Skeletal muscle tissue (tissue), 4 donors: Measurements from ENCODE around the gene IL1R2. TPM values are rescaled to one million over a fixed set of nuclear protein-coding genes. Genes with fewer than 3 reads are reported as not detected.
A peak's percentile ranks its signal among the peaks of the same experiment; 100 is the strongest.

Experiments
- H3K27ac ChIP-seq: one replicate; pipeline ENCODE4 v1.7.0; 2013; ENCODE audit warnings: mild to moderate bottlenecking, low read depth, low read length, inconsistent platforms
- H3K27me3 ChIP-seq, 3 donors: one replicate each; pipeline ENCODE4 v1.7.0; 2013; ENCODE audit warnings: low read length in 3 of 3; ENCODE audit not compliant: control insufficient read depth in 3 of 3, insufficient read depth in 3 of 3
- H3K36me3 ChIP-seq, 3 donors: one replicate each; pipeline ENCODE4 v1.7.0; 2013; ENCODE audit warnings: low read length in 3 of 3; ENCODE audit not compliant: control insufficient read depth in 3 of 3, insufficient read depth in 3 of 3
- H3K4me1 ChIP-seq, 3 donors: one replicate each; pipeline ENCODE4 v1.7.0; 2013; ENCODE audit warnings: low read length in 3 of 3, mild to moderate bottlenecking in 3 of 3; ENCODE audit not compliant: control insufficient read depth in 3 of 3, insufficient read depth in 3 of 3
- H3K4me3 ChIP-seq, 3 donors: one replicate each; pipeline ENCODE4 v1.7.0; 2013; ENCODE audit warnings: low read length in 3 of 3
- H3K9ac ChIP-seq, 3 donors: one replicate each; pipeline ENCODE4 v1.7.0; 2013; ENCODE audit warnings: low read length in 3 of 3, mild to moderate bottlenecking in 3 of 3, moderate library complexity in 2 of 3, low read depth in 1 of 3
- H3K9me3 ChIP-seq, 3 donors: one replicate each; pipeline ENCODE4 v1.7.0; 2013; ENCODE audit warnings: low read length in 3 of 3; ENCODE audit not compliant: control insufficient read depth in 3 of 3
- total RNA-seq: library from RNA; depleted of rRNA; stranded (reverse); fragments of >200 nt; gene quantifications from one replicate; pipeline ENCODE4 v1.2.3, GENCODE V29; 2014
- donor health status: Osteomylitis.

Gene IL1R2
- total RNA-seq, 1 donor from 2014 or later, result 0.52 TPM

GRCh38 chr2:102070058-102070642 lies 78.4 kb downstream of the IL1R2 start:
- peak overlapping the region; percentile 69 to 86 (median 85) for H3K9ac ChIP-seq

GRCh38 chr2:102072741-102073140 lies 81.0 kb downstream of the IL1R2 start:
- H3K4me1 ChIP-seq, result peaks cover 13 to 23% (median 14%) of the 10 kb centered on the region in 3 donors
- H3K27me3 ChIP-seq, result no peaks in the 10 kb centered on the region
- H3K9me3 ChIP-seq, result no peaks in the 10 kb centered on the region
- H3K4me3 ChIP-seq, result no peak overlapping the region
- no peak overlapping the region for H3K9ac ChIP-seq
- H3K36me3 ChIP-seq, result no peaks in the 10 kb centered on the region
- H3K27ac ChIP-seq, result no peak overlapping the region

More at GRCh38 chr2:102070058-102070642, 78.4 kb downstream of the IL1R2 start:
- H3K36me3 ChIP-seq, result no peaks in the 10 kb centered on the region
- no peaks in the 10 kb centered on the region for H3K27me3 ChIP-seq
- H3K4me1 ChIP-seq, result peaks cover 33 to 48% (median 33%) of the 10 kb centered on the region in 3 donors
- H3K9me3 ChIP-seq, result no peaks in the 10 kb centered on the region
- peak overlapping the region; percentile 92 for H3K27ac ChIP-seq
- H3K4me3 ChIP-seq, result peak overlapping the region; percentile 64 to 81 (median 74)

- H3K36me3 ChIP-seq, result no peaks in the 10 kb centered on the region
- H3K27ac ChIP-seq, result no peak overlapping the region
- H3K27me3 ChIP-seq, result no peaks in the 10 kb centered on the region
- no peak overlapping the region for H3K9ac ChIP-seq
- H3K4me3 ChIP-seq, result no peak overlapping the region
- peaks cover 13 to 23% (median 14%) of the 10 kb centered on the region in 3 donors for H3K4me1 ChIP-seq
- H3K9me3 ChIP-seq, result no peaks in the 10 kb centered on the region
Observed at GRCh38 chr2:102073168-102073724, 81.5 kb downstream of the IL1R2 start.

- no peak overlapping the region for H3K9ac ChIP-seq
- no peak overlapping the region for H3K4me3 ChIP-seq
- H3K4me1 ChIP-seq, result peaks cover 11 to 19% (median 12%) of the 10 kb centered on the region in 3 donors
- H3K27me3 ChIP-seq, result no peaks in the 10 kb centered on the region
- no peaks in the 10 kb centered on the region for H3K9me3 ChIP-seq
- no peak overlapping the region for H3K27ac ChIP-seq
- H3K36me3 ChIP-seq, result no peaks in the 10 kb centered on the region
Observed at GRCh38 chr2:102074152-102074783, 82.5 kb downstream of the IL1R2 start.

- no peaks in the 10 kb centered on the region for H3K27me3 ChIP-seq
- H3K9me3 ChIP-seq, result no peaks in the 10 kb centered on the region
- H3K9ac ChIP-seq, result no peak overlapping the region
- peaks cover 4 to 11% (median 4%) of the 10 kb centered on the region in 3 donors for H3K4me1 ChIP-seq
- no peak overlapping the region for H3K27ac ChIP-seq
- H3K36me3 ChIP-seq, result no peaks in the 10 kb centered on the region
- no peak overlapping the region for H3K4me3 ChIP-seq
Observed at GRCh38 chr2:102075479-102075878, 83.7 kb downstream of the IL1R2 start.

- Histone ChIP-seq H3K27ac (no peak overlapping the region), H3K4me1 (peaks cover 4 to 12% (median 4%) of the 10 kb centered on the region in 3 donors), H3K27me3 (no peaks in the 10 kb centered on the region), H3K9me3 (no peaks in the 10 kb centered on the region), H3K36me3 (no peaks in the 10 kb centered on the region), H3K9ac (no peak overlapping the region), H3K4me3 (no peak overlapping the region)
Observed at GRCh38 chr2:102076512-102076911, 84.8 kb downstream of the IL1R2 start.

Other genes with a start within 250 kb of the IL1R2 start
- 6.3 TPM for gene IL1R1, start 150.8 kb downstream of the IL1R2 start, total RNA-seq
- not detected for gene IL1RL2, start 195.1 kb downstream of the IL1R2 start, total RNA-seq